GM19324 (cell line): ENCODE results near the gene C19orf81.

ENCODE experiments used
- ATAC-seq: cut with Tn5 transposase; IDR thresholded peaks from one replicate; pipeline ENCODE4 v1.9.1; 2021; ENCODE audit warnings: mild to moderate bottlenecking, moderate library complexity; ENCODE audit not compliant: unreplicated experiment, low FRiP score

Gene C19orf81

DNA sequence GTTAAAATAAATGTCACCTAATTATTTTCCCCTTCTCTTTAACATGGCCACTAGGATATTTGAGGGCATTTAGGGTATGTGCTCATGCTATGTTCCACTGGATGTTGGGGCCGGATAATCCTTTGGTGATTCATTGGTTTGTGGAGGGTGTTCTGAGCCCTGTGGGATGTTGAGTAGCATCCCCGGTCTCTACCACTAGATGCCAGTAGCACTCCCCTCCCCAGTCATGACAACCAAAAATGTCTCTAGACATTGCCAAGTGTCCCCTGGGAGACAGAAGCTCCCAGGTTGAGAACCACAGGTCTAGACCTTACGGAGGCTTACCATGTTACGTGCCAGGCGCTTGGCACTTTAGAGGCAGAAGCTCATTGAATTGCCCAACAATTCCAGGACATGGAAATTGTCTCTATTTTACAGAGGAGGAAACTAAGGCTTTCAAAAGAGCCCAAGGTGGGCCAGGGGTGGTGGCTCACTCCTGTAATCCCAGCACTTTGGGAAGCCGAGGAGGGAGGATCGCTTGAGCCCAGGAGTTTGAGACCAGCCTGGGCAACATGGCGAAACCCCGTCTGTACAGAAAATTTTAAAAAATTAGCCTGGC lies 56.3 kb downstream of the C19orf81 start:
- no peak for ATAC-seq

DNA sequence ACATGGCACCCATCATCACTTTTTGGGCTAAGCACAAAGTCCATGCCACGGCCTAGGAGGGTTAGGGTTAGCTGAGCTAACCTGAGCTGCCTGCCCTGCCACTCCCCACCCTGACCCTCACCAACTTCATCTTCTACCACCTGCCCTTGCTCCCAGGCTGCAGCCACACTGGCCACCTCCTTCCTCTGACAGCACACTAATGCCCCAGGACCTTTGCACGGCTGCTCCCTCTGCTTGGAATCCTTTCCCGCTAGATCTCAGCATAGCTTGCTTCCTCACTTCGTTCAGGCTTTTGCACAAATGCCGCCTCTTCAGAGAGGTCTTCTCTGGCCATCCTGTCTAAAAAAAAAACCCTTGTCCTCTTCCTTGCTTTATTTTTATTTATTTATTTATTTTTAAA lies 57.1 kb downstream of the C19orf81 start:
- no peak for ATAC-seq

DNA sequence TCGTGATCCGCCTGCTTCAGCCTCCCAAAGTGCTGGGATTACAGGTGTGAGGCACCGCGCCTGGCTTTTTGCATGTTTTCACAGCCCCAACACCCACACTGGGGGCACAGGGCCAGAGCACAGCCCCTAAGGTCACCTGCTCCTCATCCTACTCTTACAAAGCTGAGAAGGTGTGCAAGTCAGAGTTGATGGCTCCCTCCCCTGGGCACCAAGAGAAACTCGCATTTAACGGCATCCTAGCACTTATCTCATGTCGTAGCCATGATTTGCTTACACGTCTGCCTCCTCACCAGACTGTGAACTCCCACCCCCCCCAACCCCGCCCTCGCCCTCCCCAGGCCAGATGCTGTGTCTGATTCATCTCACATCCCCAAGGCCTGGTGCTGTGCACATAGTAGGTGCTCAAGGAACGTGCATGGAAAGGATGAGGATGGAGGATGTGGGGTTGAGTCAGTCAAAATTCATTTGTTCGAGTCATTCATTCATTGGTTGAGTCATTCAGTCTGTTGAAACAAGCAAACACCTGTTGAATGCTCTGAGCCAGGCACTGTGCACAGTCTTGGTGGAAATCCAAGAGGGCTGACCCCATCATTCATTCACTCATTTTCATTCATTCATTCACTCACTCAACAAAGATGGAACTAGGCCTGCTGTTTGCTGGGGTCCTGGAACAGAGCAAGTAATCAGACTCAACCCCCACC lies 59.1 kb downstream of the C19orf81 start:
- no peak for ATAC-seq
